ENCODE data around the gene ELP4.

DNA sequence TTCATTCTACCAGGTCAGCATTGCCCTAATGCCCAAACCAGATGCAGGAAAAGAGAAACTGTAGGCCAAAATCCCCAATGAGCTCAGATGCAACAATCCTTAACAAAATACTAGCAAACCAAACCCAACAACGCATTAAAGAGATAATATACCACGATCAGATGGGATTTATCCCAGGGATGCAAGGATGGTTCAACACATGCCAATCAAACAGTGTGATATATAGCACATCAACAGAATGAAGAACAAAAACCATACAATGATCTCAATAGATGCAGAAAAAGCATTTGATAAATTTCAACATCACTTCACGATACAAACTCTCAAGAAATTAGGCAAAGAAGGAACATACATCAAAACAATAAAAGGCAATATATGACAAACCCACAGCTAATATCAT lies 45.1 kb upstream of the ELP4 start:
- TF ChIP-seq, protein P1, sequence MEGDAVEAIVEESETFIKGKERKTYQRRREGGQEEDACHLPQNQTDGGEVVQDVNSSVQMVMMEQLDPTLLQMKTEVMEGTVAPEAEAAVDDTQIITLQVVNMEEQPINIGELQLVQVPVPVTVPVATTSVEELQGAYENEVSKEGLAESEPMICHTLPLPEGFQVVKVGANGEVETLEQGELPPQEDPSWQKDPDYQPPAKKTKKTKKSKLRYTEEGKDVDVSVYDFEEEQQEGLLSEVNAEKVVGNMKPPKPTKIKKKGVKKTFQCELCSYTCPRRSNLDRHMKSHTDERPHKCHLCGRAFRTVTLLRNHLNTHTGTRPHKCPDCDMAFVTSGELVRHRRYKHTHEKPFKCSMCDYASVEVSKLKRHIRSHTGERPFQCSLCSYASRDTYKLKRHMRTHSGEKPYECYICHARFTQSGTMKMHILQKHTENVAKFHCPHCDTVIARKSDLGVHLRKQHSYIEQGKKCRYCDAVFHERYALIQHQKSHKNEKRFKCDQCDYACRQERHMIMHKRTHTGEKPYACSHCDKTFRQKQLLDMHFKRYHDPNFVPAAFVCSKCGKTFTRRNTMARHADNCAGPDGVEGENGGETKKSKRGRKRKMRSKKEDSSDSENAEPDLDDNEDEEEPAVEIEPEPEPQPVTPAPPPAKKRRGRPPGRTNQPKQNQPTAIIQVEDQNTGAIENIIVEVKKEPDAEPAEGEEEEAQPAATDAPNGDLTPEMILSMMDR (conservative IDR thresholded peaks at IDR 0.05; ENCODE audit: low read depth in 2 of 2) = no peak
- TF ChIP-seq CREB1 (CRISPR knock-in tag; IDR thresholded peaks at IDR 0.05; ENCODE audit: low read depth) (no peak), EZH2 (IDR thresholded peaks at IDR 0.05; ENCODE audit: low read depth, unreplicated experiment) (no peak), POLR2AphosphoS5 (IDR thresholded peaks at IDR 0.05; ENCODE audit: low read depth) (no peak), ZNF331 (CRISPR knock-in tag; IDR thresholded peaks at IDR 0.05; ENCODE audit: low read depth) (no peak), ZNF114 (CRISPR knock-in tag; IDR thresholded peaks at IDR 0.05) (no peak), JUNB (IDR thresholded peaks at IDR 0.05; ENCODE audit: unreplicated experiment) (no peak), NANOG (IDR thresholded peaks at IDR 0.05; ENCODE audit: borderline replicate concordance) (no peak), EZH2phosphoT487 (IDR thresholded peaks at IDR 0.05; ENCODE audit: unreplicated experiment) (no peak)
- TF ChIP-seq, protein P2, sequence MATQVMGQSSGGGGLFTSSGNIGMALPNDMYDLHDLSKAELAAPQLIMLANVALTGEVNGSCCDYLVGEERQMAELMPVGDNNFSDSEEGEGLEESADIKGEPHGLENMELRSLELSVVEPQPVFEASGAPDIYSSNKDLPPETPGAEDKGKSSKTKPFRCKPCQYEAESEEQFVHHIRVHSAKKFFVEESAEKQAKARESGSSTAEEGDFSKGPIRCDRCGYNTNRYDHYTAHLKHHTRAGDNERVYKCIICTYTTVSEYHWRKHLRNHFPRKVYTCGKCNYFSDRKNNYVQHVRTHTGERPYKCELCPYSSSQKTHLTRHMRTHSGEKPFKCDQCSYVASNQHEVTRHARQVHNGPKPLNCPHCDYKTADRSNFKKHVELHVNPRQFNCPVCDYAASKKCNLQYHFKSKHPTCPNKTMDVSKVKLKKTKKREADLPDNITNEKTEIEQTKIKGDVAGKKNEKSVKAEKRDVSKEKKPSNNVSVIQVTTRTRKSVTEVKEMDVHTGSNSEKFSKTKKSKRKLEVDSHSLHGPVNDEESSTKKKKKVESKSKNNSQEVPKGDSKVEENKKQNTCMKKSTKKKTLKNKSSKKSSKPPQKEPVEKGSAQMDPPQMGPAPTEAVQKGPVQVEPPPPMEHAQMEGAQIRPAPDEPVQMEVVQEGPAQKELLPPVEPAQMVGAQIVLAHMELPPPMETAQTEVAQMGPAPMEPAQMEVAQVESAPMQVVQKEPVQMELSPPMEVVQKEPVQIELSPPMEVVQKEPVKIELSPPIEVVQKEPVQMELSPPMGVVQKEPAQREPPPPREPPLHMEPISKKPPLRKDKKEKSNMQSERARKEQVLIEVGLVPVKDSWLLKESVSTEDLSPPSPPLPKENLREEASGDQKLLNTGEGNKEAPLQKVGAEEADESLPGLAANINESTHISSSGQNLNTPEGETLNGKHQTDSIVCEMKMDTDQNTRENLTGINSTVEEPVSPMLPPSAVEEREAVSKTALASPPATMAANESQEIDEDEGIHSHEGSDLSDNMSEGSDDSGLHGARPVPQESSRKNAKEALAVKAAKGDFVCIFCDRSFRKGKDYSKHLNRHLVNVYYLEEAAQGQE (IDR thresholded peaks at IDR 0.05; ENCODE audit: unreplicated experiment) = no peak
- TF ChIP-seq, protein P3, sequence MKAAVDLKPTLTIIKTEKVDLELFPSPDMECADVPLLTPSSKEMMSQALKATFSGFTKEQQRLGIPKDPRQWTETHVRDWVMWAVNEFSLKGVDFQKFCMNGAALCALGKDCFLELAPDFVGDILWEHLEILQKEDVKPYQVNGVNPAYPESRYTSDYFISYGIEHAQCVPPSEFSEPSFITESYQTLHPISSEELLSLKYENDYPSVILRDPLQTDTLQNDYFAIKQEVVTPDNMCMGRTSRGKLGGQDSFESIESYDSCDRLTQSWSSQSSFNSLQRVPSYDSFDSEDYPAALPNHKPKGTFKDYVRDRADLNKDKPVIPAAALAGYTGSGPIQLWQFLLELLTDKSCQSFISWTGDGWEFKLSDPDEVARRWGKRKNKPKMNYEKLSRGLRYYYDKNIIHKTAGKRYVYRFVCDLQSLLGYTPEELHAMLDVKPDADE (IDR thresholded peaks at IDR 0.05) = no peak
